ENCODE data around the gene SIX4.
A peak's percentile ranks its signal among the peaks of the same experiment; 100 is the strongest.

The SIX4 gene

GRCh38 chr14:60721326-60722106, 2.6 kb downstream of the SIX4 start:
- DNase-seq = peak; percentile 16

DNA sequence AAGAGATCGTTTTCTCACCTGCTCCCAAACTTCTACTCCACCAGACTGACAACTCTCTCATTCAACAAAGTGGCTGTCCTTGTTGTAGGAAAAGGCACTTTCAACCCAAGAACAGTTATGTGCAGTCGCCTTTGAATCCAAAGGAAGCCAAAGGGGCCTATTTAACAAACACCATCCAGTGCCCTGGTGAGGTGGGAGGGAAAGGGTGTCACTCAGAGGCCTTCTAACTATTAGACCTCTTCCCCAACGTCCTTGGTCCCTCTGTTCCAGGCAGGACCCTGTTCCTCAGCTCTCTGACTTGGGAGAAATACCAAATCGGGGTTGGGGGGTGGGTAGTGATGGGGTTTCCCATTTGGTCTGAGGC, 3.2 kb downstream of the SIX4 start:
- no peak for DNase-seq

DNA sequence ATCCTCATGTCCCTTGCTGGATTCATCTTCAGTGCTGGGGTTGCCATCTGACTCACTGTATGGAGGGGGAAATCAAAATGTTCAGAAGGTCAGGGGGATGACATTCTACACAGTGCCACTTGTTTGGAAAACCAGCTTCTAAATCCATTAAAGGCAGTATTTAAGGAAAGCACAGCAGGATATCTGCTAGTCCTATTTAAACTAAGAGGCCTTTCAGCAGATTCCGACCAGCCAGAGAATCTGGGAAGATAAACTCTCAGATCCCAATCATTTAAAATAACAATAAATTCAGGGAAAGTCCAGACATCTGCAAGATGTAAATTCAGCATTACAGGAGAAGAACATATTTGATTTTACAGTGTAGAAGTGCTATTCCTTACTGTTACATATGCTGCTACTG, 3.8 kb downstream of the SIX4 start:
- no peak for DNase-seq

GRCh38 chr14:60713513-60713912, 10.6 kb downstream of the SIX4 start:
- no peak for DNase-seq

DNA sequence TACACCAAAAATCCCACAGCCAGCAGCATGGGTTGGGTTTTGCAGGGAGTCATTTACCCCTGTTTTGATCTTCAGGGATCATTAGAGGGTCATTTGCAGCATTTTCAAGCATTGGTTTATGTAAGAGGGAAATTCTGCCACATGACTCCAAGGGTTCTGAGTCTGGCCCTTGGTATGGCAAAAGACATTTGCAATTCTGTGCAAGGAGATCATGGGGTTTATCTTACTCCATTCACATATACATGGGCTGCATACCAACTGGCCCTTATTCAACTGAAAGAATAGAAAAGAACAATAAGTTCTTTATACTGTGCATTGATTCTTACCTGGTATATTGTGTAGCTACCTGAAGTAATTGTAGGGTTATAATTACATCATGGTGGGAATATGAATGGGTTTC, 13.7 kb downstream of the SIX4 start:
- DNase-seq = no peak

DNA sequence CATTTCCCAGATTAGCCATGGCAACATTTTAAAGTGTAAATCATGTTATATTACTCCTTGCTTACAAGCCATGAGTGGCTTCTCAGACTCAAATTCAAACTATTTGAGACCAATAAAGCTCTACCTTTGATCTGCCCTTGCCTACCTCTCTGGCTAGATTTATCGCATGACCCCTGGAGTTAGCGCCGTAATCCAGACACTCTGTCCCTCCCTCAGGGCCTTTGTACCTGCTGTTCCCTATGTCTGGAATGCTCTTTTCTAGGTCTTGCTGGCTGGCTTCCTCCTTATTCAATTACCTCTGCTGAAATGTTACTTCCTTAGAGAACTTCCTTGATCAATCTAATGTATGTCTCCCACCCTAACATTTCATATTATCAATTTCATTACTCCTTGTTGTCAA, 16.3 kb downstream of the SIX4 start:
- no peak for DNase-seq

- DNase-seq = no peak
These were observed 19.1 kb downstream of the SIX4 start for GRCh38 chr14:60705100-60705499.

DNA sequence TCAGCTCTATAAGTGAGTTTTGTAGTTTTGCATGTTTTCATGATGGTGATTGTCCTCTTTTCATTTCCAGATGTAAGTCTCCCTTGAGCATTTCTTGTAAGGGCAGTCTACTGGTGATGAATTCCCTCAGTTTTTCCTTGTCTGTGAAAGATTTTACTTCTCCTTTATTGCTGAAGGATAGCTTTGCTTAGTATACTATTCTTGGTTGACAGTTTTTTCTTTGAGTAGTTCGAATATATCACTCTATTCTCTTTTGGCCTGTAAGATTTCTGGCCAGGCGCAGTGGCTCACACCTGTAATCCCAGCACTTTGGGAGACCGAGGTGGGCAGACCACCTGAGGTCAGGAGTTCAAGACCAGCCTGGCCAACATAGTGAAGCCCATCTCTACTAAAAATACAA, 23.6 kb downstream of the SIX4 start:
- DNase-seq = no peak

GRCh38 chr14:60695327-60695726, 28.8 kb downstream of the SIX4 start:
- no peak for DNase-seq

DNA sequence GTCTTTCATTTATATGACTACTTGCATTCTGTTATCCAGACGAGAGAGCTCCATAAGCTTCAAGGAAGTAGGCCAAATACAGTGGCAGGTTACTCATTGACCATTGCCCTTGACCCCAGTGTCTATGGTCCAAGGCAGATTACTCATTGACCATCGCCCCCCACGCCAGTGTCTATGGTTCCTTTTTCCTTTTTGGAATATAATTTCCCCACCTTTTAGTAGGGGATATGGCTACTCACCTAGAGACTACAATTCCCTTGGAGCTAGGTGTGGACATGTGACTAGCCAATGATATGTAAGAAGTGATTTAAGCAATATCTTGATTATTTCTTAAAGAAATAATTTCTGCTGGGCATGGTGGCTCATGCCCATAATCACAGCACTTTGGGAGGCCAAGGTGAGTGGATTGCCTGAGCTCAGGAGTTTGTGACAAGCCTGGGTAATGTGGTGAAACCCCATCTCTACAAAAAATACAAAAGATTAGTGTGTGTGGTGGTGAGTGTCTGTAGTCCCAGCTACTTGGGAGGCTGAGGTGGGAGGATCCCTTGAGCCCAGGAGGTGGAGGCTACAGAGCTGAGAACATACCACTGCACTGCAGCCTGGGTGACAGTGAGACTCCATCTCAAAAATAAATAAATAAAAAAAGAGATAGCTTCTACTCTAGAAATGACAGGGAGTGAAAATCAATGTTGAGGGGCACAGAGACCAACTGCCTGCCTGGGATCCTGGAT, 32.6 kb downstream of the SIX4 start:
- DNase-seq = no peak

DNA sequence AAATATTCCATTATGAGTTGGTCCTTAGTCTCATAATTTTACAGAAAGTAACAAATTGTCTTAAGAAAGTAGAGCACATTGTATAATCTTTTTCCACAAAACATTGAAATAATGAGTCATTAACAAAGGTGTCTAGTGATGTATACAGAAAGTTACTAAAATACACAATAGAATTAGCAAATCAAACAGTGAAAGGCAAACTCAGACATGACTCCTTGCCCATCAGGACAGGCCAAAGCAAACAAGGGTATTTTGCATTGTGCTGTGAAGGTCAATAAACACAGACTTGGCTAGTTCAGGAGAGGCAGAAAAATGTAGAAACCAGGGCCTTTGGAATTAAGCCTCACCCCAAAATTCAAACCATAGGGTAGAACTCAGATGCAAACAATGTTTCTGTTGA, 37.3 kb downstream of the SIX4 start:
- DNase-seq = no peak

DNA sequence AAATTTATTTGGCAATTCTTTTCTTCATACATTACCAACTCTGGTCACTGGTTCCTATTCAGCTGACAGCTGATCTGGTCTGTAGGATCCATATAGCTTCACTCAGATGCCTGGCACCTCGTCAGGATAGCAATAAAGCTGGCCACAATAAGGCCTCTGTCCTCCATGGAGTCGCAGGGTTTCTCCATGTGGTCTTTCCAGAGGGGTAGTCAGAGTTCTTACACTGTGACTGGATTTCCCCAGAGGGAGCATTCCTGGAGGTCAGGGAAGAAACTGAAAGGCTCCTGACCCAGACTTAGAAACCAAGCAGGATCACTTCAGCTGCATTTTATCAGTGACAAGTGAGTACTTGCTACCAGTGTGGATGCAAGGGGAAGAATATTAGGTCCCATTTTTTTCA, 39.9 kb downstream of the SIX4 start:
- no peak for DNase-seq

GRCh38 chr14:60681271-60681670, 42.9 kb downstream of the SIX4 start:
- no peak for DNase-seq

GRCh38 chr14:60680511-60680910, 43.6 kb downstream of the SIX4 start:
- no peak for DNase-seq

DNA sequence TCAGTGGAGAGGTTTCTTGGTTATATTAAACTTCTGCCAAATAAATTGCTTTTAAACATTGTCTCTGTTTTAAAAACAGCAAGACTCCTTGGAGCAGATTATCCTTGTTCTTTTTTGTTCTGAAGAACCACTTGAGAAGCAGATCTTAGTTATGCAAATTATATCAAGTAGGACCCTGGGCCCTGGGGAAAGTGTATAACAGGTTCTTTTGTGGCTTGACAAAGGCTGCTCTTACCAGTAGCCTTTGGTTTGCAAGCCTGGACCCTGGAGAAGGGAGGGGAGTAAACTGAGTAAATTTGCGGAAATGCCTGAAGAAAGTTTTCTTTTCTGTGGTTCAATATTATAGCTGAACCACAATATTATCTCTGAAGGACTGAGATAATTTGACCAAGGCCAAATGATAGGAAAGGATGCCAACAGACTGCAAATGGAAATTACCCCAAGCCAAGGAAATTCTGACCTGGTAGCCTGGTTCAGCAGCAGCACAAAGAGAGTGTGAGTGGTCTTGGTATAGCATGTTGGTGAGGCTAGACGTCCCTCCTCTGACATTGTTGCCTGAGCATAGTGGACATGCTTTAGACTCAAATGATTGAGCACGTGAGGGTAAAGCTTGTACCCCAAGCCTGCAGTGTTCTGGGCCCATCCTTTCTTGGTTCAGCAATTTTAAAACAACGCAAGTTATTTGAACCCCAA, 44.4 kb downstream of the SIX4 start:
- no peak for DNase-seq

DNA sequence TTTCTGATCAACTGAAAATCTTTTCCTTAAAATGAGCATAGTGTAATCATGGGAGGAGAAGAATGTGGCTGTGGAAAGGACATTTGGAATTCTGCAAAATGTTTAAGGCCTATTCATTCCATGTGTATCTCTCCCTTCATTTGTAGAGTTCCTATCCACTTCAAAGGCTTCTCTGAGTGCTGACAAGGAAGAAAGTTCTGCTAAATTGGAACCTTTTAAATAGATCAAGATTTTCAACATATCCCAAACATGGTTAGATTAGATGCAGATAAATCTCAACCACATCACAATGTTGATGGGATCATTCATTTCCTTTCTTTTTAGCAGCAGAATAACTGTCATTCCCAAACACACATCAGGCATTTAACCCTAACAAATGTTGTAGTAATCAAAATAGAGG, 46.5 kb downstream of the SIX4 start:
- DNase-seq = no peak

GRCh38 chr14:60670989-60671388, 53.2 kb downstream of the SIX4 start:
- no peak for DNase-seq

DNA sequence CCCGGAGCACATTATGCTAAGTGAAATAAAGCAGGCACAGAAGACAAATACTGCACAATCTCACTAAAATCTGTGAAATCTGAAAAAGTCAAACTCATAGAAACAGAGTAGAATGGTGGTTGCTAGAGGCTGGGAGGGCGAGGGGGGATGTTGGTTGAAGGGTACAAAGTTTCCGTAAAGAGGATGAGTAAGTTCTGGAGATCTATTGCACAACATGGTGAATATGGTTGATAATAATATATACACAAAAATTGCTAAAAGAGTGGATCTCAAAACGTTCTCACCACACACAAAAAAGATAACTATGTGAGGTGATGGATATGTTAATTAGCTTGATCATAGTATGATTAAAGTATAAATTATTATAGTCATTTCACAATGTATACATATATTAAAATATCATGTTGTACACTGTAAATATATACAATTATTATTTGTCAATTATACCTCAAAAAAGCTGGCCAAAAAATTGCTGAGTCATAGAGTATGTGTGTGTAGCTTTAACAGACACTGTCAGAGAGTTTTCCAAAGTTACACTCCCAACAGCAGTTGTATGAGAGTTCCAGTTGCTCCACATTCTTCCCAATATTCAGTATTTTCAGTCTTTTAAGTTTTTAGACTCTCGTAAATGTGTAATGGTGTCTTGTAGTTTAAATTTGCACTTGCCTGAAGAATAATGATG, 55.6 kb downstream of the SIX4 start:
- no peak for DNase-seq

DNA sequence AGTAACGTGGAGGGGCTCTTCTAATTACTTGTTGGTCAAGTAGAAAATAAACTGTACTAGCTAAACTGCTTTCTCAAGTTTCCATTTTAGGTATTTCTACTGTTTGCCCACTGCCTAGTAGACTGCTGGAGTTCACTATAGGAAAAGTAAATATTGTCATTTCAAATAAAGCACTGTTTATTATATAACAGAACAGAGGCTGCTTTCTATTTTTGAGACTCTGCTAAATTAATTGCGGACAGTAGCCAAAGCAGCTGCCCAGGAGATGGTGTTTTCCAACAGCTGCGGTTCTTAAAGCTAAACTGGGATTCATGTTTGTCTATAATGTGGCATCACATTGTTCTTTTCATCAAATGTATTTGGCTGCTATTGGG, 59.0 kb downstream of the SIX4 start:
- no peak for DNase-seq

- DNase-seq = no peak
These were observed 61.2 kb downstream of the SIX4 start for GRCh38 chr14:60662982-60663381.

DNA sequence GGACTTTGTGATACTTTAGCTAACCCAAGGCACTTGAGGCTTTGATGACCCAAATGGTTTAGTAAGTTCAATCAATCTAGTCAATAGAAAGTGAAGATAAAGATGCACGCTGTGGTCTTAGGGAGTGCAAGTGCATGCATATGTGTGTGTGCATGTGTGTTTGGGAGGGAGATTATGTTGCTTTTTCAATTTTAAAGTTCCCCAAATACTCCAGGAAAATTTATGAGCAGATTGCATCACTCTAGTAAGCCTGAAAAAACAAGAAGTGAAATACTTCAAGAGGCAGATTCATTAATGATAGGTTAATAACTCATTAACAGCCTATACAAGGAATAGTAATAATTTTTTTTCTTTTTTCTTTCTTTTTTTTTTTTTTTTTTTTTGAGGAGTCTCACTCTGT, 62.4 kb downstream of the SIX4 start:
- no peak for DNase-seq

Measured in hematopoietic multipotent progenitor cell treated with erythropoietin and hydrocortisone succinate and interleukin-3 and kit ligand, for 8 days (in vitro differentiated cells).